CD4-positive, alpha-beta T cell treated with Interleukin-10 for 1 hour (primary cell): Measurements from ENCODE around the gene CASP3.

ENCODE experiments used
- DNase-seq: peaks from one replicate; pipeline ENCODE4 v3.0.0-alpha.2; 2020

The CASP3 gene

DNA sequence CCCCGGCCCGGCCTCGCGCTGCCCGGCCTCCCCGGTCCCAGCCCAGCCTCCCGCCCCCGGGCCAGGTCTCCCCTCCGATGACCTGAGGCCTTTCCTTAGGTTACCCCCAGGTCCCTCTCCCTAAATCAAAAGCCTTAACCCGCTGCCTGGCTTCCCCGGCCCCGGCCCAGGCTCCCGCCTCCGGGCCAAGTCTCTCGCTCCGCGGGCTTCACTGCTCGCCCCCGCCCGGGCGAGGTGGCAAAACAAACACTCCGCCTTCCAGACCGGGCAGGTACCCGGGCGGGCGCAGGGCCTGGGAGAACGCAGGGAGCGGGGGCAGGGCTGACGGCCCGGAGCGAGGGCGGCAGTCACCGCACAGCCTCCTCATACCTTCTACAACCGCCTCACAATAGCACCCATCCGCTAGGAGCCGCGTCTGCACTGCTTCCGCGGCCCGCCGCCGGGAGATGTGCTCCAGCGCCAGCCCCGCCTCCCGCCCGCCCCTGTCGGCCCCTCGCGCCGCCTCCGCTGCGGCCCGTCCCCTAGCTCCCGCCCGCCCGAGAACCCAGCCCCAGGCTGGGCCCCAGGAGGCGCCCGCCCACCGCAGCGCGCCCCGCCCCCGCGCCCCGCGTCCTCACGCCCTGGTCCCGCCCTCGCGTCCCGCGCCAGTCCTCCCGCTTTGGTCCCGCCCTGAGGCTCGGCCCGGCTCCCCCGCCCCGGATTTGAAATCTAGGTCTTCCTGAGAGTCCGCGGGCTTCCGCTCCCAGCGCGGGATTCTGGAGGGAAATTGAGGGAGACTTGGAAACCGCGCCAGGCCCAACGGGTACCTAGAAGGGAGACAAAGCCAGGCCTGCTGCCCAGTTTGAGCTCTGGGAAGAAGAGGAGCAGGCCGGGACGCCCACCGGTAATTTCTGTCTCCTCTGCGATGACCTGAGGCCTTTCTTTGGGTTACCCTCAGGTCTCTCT lies at the start of gene CASP3, which contains the start of gene PRIMPOL:
CASP3 (minus strand) TSS at position 422 of the 945 bp plus-strand sequence. CDS start 10,994 bp downstream, outside the sequence.
PRIMPOL (plus strand) TSS at position 713 of the 945 bp plus-strand sequence. CDS start 7,403 bp downstream, outside the sequence.
- DNase-seq, result peak; percentile 96

DNA sequence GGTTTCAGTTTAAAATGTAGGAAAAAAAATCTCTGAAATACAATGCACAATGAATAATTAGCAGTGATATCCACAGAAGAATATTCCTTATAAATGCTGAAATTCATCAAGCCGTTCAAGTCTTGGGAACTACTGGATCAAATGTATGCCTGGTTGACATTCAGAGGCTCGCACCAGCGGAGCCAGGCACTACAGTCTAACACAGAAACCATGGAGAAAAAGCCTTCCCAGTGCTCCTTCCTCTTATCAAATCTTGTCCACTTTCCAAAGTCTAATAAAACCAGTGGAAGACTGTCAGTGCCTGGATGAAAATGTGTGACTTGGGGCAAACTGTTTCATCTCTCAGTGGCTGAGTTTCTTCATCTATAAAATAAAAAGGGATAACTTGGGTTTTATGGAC lies 48.7 kb upstream of the CASP3 start:
- DNase-seq, result no peak

DNA sequence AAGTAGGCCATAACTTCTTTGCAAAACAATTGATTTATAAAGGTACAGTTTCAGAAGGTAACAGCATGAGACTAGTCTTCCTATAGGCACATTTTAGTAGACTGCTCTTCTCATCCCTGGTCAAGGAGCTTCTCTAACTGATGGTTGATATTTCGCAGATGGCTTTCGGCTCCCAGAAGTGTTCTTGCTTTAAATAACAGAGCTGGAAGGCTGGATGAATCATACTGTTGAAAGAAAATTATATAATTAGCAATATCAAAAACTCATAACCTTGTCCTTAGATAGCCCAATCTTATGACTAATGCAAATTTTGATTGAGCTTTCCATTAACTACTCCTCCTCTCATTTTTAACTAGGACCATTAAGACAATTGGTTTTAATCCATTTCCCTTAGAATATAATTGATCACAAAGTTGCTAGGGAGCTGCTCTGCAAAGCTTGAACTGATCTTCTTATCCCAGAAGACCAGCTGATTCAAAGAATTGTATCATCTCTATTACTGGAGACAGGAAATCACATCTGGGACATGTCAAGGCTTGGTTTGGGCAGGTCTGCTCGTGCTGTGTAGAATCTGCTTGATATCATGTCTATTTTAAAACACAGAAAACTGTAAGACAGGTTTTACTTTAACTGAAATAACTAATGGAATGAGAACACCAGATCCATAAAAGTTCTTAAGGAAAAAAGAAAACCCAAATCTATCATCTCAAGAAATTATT lies 46.1 kb upstream of the CASP3 start:
- no peak for DNase-seq

- DNase-seq, result no peak
These were observed 45.2 kb upstream of the CASP3 start for GRCh38 chr4:184694412-184694956.

DNA sequence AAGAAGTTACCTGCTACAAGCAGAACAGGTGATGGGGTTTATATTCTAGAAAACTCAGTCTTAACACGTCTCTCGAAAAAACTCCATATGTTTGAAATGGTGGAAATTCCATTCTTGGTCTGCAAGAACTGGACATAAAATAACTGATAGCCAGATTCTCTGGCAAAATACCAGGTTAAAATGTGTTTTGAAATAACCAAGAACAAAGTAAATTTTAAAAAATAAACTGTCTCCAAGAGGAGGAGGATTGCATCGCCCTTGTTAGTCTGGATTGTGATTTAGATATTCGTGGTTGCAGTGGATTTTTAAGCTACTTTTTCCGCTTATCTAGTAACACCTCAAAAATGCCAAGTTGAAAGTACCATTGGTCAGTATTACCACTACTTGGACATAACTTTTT lies 43.8 kb upstream of the CASP3 start:
- DNase-seq, result no peak

DNA sequence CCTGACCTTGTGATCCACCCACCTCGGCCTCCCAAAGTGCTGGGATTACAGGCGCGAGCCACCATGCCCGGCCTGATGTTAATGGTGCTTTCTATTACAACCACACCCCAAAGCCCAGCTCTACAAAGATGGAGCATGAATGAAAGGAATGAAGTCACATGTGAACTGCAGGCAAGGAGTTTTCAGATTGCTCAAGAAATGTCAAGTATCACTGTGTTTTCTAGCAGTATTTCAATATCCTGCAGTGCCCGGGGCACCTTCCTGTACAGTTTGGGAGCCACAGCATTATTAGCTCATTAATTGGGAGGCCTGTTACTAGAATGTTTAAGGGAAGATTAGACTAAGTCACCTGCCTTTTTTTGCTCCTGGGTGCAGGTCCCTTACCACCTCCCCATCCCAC lies 40.4 kb upstream of the CASP3 start:
- DNase-seq, result no peak

GRCh38 chr4:184688447-184688846 lies 39.2 kb upstream of the CASP3 start:
- DNase-seq, result no peak

DNA sequence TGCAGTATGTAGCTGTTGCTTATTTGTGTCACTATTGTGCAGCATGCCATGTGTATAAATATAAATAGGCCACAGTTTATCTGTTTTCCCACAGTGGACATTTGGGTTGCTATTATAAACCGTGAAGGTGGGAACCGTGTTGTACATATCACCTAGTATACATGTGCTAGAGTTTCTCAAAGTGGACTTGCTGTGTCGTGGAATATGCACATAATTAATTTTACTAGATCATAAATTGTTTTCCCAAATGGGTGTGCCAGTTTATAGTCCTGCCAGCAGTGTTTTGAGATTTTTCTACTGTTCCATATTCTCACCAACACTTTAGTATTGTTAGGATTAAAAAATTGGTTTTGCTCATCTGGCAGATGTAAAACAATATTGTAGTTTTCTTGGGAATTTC lies 38.8 kb upstream of the CASP3 start:
- no peak for DNase-seq

DNA sequence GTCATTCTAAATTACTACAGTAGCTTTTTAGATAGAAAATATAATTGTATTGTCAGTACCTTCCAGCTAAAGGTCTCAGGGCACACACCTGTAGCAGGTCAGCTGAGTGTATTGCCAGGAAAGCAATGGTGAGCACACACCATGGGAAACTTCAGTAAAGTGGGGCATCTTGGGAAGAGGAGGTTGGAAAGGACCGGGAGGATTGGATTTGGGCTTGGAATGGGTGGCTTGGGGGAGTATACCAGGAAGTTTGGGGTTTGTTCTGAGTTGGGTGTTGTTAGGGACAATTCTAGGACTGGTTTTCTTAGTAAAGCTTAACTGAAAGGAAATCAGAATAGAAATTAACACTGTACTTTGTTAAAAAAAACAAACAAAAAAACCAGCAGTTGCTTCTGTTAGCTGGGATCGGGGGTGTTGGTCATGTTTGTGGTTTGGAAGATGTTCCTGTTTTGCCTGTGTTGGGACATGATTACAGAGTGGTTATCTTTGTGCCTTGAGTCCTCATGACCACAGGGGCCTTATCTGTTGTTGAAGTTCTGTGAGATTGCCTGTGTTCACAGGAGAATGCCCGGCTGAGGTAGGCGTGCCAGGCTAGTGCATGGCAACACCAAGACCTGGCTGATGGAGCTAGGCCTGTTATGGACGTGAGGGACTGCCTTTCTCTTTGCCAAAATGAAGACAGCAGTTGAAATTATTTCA lies 35.4 kb upstream of the CASP3 start:
- no peak for DNase-seq

- no peak for DNase-seq
These were observed 32.7 kb upstream of the CASP3 start for GRCh38 chr4:184681916-184682315.

DNA sequence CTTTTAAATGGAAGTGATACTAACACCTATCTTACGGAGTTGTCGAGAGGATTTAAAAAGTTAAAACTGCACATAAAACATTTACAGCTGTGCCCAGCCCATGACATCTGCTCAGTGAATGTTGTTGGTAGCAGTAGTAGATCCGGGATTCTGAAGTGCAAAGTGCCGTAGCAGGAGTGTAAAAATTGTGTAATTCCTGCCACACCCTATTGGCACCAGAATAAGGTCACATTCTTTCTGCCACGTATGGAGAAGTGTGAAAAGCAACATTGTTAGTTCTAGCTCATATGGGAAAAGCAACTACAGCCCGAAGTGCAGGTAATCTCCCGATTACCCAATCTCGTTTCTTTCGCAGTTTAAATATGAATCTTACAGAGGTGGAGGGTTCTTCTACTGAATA lies 31.5 kb upstream of the CASP3 start:
- DNase-seq, result no peak

DNA sequence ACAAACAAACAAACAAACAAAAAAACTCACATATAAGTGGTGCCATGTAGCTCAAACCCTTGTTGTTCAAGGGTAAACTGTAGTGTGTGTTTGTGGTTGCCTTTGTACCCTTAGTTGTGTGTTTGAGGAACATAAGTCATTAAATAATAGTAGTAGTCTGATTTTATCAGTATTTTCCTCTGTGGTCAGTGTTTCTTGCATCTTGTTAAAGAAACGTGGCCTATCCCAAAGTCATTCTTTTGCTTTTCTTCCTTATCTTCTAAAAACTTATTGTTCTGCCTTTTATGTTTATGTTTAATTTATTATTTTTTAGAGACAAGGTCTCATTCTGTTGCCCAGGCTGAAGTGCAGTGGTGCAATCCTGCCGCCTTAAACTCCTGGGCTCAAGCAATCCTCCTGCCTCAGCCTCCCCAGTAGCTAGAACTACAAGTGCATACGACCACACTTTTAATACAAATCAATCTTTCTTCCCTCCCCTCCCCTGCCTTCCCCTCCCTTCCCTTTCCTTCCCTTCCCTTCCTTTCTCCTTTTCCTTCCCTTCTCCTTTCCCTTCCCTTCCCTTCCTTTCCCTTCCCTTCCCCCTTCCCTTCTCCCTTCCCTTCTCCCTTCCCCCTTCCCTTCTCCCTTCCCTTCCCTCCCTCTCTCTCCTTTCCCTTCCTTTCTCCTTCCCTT lies 26.7 kb upstream of the CASP3 start:
- DNase-seq, result no peak

- DNase-seq, result no peak
These were observed 25.8 kb upstream of the CASP3 start for GRCh38 chr4:184675018-184675417.

- no peak for DNase-seq
These were observed 24.8 kb upstream of the CASP3 start for GRCh38 chr4:184674011-184674410.

DNA sequence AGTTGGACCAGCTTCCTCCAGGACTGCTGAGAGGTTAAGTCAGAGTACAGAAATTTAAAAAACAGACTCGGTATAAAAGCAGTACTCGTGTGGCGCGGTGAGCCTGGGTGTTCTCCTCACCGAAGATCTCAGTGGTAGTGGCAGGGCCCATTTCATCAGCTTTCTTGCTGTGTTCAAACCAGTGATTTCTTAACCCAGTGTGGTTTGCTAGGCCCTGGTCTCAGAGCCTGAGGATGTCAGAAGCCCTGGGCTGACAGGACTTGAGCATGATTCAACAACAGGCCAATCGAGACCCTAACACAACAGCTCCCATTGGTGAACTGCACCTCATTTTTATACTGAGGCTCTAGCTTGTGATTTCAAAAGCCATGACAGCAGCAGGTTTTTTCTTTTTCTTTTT lies 23.5 kb upstream of the CASP3 start:
- DNase-seq, result no peak

DNA sequence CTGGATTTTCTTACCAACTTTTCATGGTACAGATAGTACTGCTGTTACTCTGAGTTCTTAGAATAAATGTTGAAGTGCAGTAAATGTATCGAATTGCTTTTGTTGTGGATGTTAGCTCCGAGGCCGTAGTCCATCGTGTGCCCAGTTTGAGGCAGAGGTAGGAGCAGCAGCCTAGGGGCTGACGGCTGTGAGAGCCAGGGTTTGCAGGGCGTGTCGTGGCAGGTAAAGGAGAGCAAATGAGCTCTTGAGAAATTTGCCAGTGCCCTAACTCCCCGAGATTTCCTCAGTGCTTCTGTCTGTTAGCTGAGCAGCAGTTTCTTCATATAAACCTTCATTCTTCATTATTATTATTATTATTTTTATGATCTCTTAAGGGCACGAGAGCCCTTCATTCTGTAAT lies 21.9 kb upstream of the CASP3 start:
- no peak for DNase-seq

DNA sequence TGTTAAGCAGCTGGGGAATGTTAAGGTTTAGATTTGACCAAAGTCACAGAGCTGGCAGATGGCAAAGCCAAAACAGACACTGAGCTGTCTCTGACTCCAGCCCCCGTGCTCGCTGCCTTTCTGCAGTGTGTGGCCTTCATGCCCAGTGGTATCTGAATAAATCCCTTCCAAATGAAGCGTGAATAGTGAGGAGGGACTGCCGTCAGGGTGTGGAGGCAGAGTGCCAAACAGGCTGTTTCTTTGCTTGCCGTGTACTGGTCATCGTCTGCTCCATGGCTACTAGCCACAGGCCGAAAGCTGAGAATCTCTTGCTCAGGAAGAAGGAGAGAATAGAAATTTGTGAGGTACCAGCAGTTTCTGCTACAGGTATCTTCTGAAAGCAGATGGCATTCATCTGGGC lies 20.0 kb upstream of the CASP3 start:
- no peak for DNase-seq

GRCh38 chr4:184668511-184669114 lies 19.4 kb upstream of the CASP3 start:
- peak; percentile 53 for DNase-seq

DNA sequence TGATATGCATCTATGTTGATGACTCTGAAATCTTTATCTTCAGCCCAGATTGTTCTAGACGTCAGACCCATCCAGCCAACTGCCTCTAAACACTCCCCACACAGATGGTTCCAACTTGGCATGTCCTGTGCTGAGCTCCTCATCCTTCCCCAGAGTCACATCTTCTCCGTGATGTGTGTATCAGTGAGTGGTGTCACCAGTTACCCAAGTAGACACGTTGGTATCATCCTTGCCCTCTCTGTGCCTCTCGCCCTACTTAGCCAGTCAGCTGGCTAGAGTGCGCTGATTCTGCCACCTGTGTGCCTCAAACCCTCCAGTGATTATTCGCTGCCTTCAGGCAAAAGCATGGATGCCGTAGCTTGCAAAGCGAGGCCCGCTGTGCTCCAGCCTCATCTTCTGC lies 18.8 kb upstream of the CASP3 start:
- no peak for DNase-seq

- no peak for DNase-seq
These were observed 17.4 kb upstream of the CASP3 start for GRCh38 chr4:184666670-184667069.

- no peak for DNase-seq
These were observed 15.4 kb upstream of the CASP3 start for GRCh38 chr4:184664445-184665210.
